MCF 10A (cell line): ENCODE data around the gene NTM. TPM values are rescaled to one million over a fixed set of nuclear protein-coding genes. Genes with fewer than 3 reads are reported as not detected.

Experiments used
- BruUV-seq: library from RNA; stranded (reverse); fragments of 400-500 nt; replicated peaks from 2 replicates; lab custom pipeline; 2021; lab: Mats Ljungman, UMichigan
- CTCF ChIA-PET: fragments of 300-600 bp; sonication (Branson Sonifier 250); formaldehyde crosslinking; extraction: SDS; loops from one replicate; lab custom pipeline; 2021; ENCODE audit warnings: antibody characterized with exemption, inconsistent platforms; lab: Yijun Ruan, JAX
- POLR2A ChIA-PET: fragments of 300-600, 350-650 bp; sonication (Branson Sonifier 250); formaldehyde crosslinking; extraction: SDS; loops from one replicate; lab custom pipeline; 2020; ENCODE audit warnings: antibody characterized with exemption, inconsistent platforms; lab: Yijun Ruan, JAX
- DNase-seq: peaks from one replicate; pipeline ENCODE4 v3.0.0-alpha.2; 2018; ENCODE audit not compliant: unreplicated experiment
- H3K27ac Mint-ChIP-seq: one replicate; pipeline ENCODE4 v1.8.0; 2022; ENCODE audit warnings: mild to moderate bottlenecking, low read depth, mixed read lengths; ENCODE audit not compliant: unreplicated experiment
- H3K27me3 Mint-ChIP-seq: one replicate; pipeline ENCODE4 v1.8.0; 2022; ENCODE audit warnings: mixed read lengths; ENCODE audit not compliant: insufficient read depth, unreplicated experiment
- H3K36me3 Mint-ChIP-seq: one replicate; pipeline ENCODE4 v1.8.0; 2022; ENCODE audit warnings: mild to moderate bottlenecking, moderate library complexity, mixed read lengths; ENCODE audit not compliant: insufficient read depth, unreplicated experiment
- H3K4me1 Mint-ChIP-seq: one replicate; pipeline ENCODE4 v1.8.0; 2022; ENCODE audit warnings: mixed read lengths; ENCODE audit not compliant: insufficient read depth, unreplicated experiment
- H3K4me3 Mint-ChIP-seq: one replicate; pipeline ENCODE4 v1.8.0; 2022; ENCODE audit warnings: mild to moderate bottlenecking, moderate library complexity, mixed read lengths; ENCODE audit not compliant: unreplicated experiment
- H3K9me3 Mint-ChIP-seq: one replicate; pipeline ENCODE4 v1.8.0; 2022; ENCODE audit warnings: mixed read lengths; ENCODE audit not compliant: unreplicated experiment
- intact Hi-C: fragments of 100-400 bp; cut with micrococcal nuclease; formaldehyde crosslinking; loops from 2 replicates; pipeline ENCODE4 v1.14.1; 2022
- total RNA-seq: library from RNA; stranded (reverse); gene quantifications from 2 replicates; pipeline ENCODE4 v1.2.3, GENCODE V29; 2022
- TF ChIP-seq, protein P1 (sequence below): fragments of 200-600 bp; IDR thresholded peaks from one replicate; pipeline ENCODE4 v1.8.0; 2022; ENCODE audit warnings: antibody characterized with exemption, mild to moderate bottlenecking; ENCODE audit not compliant: unreplicated experiment

NTM gene
- total RNA-seq, 1 experiment from 2014 or later = not detected

DNA sequence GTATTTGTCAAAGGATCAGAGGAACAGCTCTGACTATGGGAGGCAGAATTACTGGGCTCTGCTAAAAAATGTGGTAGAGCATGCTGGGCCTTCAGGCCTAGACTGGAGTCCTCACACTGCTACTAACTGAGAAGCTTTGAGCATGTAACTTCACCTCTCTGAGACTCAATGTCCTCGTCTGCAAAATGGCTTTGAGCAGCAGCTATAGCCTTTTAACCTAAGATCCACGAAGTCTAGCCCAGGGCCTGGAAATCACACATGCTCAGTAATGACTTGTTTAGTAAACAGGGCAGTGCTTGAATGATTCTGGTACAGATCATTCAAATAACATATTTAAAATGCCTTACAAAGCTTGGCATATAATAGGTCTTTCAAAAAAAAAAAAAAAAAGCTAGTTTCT, 221.7 kb downstream of the NTM start:
- no peak for DNase-seq
- BruUV-seq = no TSS peak
- TF ChIP-seq, protein P1, sequence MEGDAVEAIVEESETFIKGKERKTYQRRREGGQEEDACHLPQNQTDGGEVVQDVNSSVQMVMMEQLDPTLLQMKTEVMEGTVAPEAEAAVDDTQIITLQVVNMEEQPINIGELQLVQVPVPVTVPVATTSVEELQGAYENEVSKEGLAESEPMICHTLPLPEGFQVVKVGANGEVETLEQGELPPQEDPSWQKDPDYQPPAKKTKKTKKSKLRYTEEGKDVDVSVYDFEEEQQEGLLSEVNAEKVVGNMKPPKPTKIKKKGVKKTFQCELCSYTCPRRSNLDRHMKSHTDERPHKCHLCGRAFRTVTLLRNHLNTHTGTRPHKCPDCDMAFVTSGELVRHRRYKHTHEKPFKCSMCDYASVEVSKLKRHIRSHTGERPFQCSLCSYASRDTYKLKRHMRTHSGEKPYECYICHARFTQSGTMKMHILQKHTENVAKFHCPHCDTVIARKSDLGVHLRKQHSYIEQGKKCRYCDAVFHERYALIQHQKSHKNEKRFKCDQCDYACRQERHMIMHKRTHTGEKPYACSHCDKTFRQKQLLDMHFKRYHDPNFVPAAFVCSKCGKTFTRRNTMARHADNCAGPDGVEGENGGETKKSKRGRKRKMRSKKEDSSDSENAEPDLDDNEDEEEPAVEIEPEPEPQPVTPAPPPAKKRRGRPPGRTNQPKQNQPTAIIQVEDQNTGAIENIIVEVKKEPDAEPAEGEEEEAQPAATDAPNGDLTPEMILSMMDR = no peak
- Mint-ChIP-seq H3K4me1 (no peaks in the 10 kb centered on the region), H3K27ac (no peak overlapping the region), H3K36me3 (no peaks in the 10 kb centered on the region), H3K4me3 (no peak overlapping the region), H3K9me3 (peaks cover 16% of the 10 kb centered on the region), H3K27me3 (no peaks in the 10 kb centered on the region)
- CTCF ChIA-PET = interaction anchor here (0.6 kb wide), 1 partner anchor 257 kb away, joined by 3 read pairs; no protein-coding TSS in a partner anchor
- intact Hi-C loops = no loop called here
- POLR2A ChIA-PET = no interaction called here

DNA sequence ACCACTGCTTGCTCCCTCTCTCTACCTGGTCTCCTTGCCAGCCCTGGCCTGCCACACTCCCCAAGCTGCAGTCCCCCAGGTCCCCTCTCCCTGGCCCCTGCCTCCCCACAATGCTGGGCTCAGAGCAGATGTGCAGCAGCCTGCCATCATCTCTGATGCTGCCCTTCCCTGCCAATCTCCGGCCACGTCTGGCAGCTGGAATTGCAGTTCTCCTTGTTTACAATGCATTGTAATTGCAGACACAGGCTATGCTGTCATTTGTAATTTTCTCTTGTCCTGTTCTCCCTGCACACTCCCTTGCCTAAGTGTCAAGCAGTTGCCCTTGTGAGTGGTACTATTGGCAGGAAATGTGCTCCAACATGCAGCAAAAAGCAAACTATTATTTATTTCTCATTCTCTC, 222.3 kb downstream of the NTM start:
- intact Hi-C loops = no loop called here
- Mint-ChIP-seq H3K27ac (no peak overlapping the region), H3K36me3 (no peaks in the 10 kb centered on the region), H3K27me3 (no peaks in the 10 kb centered on the region), H3K4me3 (no peak overlapping the region), H3K9me3 (peaks cover 11% of the 10 kb centered on the region), H3K4me1 (no peaks in the 10 kb centered on the region)
- TF ChIP-seq, protein P1 = no peak
- POLR2A ChIA-PET = no interaction called here
- DNase-seq = no peak
- no TSS peak for BruUV-seq
- CTCF ChIA-PET = no interaction called here

DNA sequence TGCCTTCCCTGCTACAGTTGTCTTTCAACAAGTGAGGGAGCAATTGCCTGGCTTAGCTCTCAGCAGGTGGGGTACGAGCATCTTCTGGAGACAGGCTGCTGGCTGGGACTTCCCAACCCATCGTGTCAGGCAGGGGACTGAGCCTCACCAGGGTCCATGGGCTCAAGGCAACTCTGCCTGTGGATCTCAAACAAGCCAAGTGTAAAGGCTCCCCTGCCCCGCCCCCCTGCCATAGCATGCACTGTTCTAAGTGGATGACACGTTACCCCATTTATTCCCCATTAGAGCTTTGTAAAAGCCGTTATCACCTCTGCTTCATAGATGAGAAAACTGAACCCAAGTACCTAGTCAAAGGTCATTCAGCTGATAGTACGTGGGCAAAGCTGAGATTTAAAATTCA, 222.9 kb downstream of the NTM start:
- Mint-ChIP-seq H3K4me3 (no peak overlapping the region), H3K4me1 (no peaks in the 10 kb centered on the region), H3K36me3 (no peaks in the 10 kb centered on the region), H3K27ac (no peak overlapping the region), H3K9me3 (peaks cover 9% of the 10 kb centered on the region), H3K27me3 (no peaks in the 10 kb centered on the region)
- intact Hi-C loops = no loop called here
- TF ChIP-seq, protein P1 = no peak
- ChIA-PET POLR2A (no interaction called here), CTCF (no interaction called here)
- BruUV-seq = no TSS peak
- no peak for DNase-seq

DNA sequence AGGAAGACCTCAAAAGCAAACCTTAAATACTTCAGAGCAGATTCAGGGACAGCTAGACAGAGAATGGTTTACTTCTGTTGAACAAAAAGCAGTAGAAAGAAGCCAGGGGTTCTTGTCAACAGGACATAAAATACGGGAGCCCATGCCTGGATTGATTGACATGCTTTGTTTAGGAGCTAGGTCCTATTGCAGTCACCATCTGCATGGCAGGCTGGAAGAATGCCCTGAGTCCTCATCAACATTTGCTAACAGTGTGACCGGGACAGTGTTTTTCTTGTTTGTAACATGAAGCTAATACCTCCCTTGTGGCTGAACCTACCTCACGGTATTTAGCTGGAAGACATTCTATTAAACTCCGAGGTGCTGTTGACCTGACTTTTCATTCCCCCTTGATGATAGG, 225.4 kb downstream of the NTM start:
- Mint-ChIP-seq H3K36me3 (no peaks in the 10 kb centered on the region), H3K9me3 (peaks cover 17% of the 10 kb centered on the region), H3K27ac (no peak overlapping the region), H3K27me3 (no peaks in the 10 kb centered on the region), H3K4me3 (no peak overlapping the region), H3K4me1 (no peaks in the 10 kb centered on the region)
- BruUV-seq = no TSS peak
- intact Hi-C loops = no loop called here
- ChIA-PET CTCF (no interaction called here), POLR2A (no interaction called here)
- no peak for DNase-seq
- TF ChIP-seq, protein P1 = no peak
